Spleen (tissue), 11 donors: ENCODE measurements around the gene CUL7. TPM values are rescaled to one million over a fixed set of nuclear protein-coding genes. Genes with fewer than 3 reads are reported as not detected.

ENCODE experiments used
- DNase-seq: peaks from one replicate; pipeline ENCODE4 v3.0.0-alpha.2; 2020
- H3K27ac ChIP-seq, 8 donors: fragments of 200-600 bp; sonication (generic) in 7 of 8; 1 replicate in 4 of 8; 2 replicates in 4 of 8; pipeline versions ENCODE4 v1.5.0 to v1.8.0; 2016 to 2021; ENCODE audit warnings: inconsistent platforms in 4 of 8, mild to moderate bottlenecking in 4 of 8, moderate library complexity in 1 of 8
- H3K27me3 ChIP-seq, 7 donors: fragments of 200-600 bp; sonication (generic) in 6 of 7; replicated peaks in 1 of 7; 1 replicate in 4 of 7; 2 replicates in 3 of 7; pipeline versions ENCODE4 v1.5.0 to v1.8.0; 2016 to 2021; ENCODE audit warnings: inconsistent platforms in 3 of 7, mild to moderate bottlenecking in 1 of 7
- H3K36me3 ChIP-seq, 6 donors: fragments of 200-600 bp; sonication (generic) in 5 of 6; 1 replicate in 4 of 6; 2 replicates in 2 of 6; pipeline versions ENCODE4 v1.5.0 to v1.8.0; 2016 to 2021; ENCODE audit warnings: inconsistent platforms in 2 of 6
- H3K4me1 ChIP-seq, 6 donors: fragments of 200-600 bp; sonication (generic) in 5 of 6; 1 replicate in 3 of 6; 2 replicates in 3 of 6; pipeline versions ENCODE4 v1.5.0 to v1.8.0; 2016 to 2021; ENCODE audit warnings: inconsistent platforms in 3 of 6
- H3K4me3 ChIP-seq, 8 donors: fragments of 200-600 bp; sonication (generic) in 7 of 8; 1 replicate in 4 of 8; 2 replicates in 4 of 8; pipeline versions ENCODE4 v1.5.0 to v1.8.0; 2016 to 2021; ENCODE audit warnings: inconsistent platforms in 4 of 8, mild to moderate bottlenecking in 4 of 8, moderate library complexity in 2 of 8
- H3K9me3 ChIP-seq, 8 donors: fragments of 200-600 bp; sonication (generic) in 7 of 8; 1 replicate in 4 of 8; 2 replicates in 4 of 8; pipeline versions ENCODE4 v1.5.0 to v1.8.0; 2016 to 2021; ENCODE audit warnings: inconsistent platforms in 4 of 8
- CTCF ChIP-seq, 11 experiments: fragments of 200-600 bp in 7 of 11; fragments of 450-650 bp in 4 of 11; sonication (generic) in 4 of 11; IDR thresholded peaks in 8 of 11; conservative IDR thresholded peaks in 3 of 11; 1 replicate in 7 of 11; 2 replicates in 4 of 11; pipeline versions ENCODE4 v1.4.0 to v1.8.0; 2016 to 2021; ENCODE audit warnings: antibody characterized with exemption in 11 of 11, inconsistent platforms in 4 of 11, mild to moderate bottlenecking in 1 of 11
- POLR2A ChIP-seq, 3 donors: fragments of 450-650 bp; IDR thresholded peaks; one replicate each; pipeline ENCODE4 v1.5.1; 2017; ENCODE audit warnings: antibody characterized with exemption in 3 of 3, mild to moderate bottlenecking in 1 of 3
- POLR2AphosphoS5 ChIP-seq, 3 donors: sonication (generic); formaldehyde crosslinking; IDR thresholded peaks; one replicate each; pipeline ENCODE4 v1.5.1; 2017; ENCODE audit warnings: antibody characterized with exemption in 3 of 3
- WGBS, 5 donors: extraction: QIAGEN DNeasy Blood & Tissue Kit in 3 of 5; methylation state at CpG; one replicate each; pipeline versions ENCODE4 v1.1.5 to v1.1.7; 2013 to 2018; 5-methylcytosine and 5-hydroxymethylcytosine counted together
- intact Hi-C: fragments of 100-400 bp; cut with DNase I; formaldehyde crosslinking; loops from one replicate; pipeline ENCODE4 v1.15.0; 2023; ENCODE audit warnings: low total_unique reads
- polyA plus RNA-seq, 3 donors: library from polyadenylated mRNA; stranded (reverse); fragments of 200-250 nt; gene quantifications; one replicate each; pipeline ENCODE4 v1.2.1, GENCODE V29; 2013
- total RNA-seq, 7 donors: library from RNA; depleted of rRNA in 3 of 7; stranded (reverse); fragments of >200 nt in 3 of 7; fragmentation: NEBNext Ultra II Directional in 4 of 7; extraction: Animal tissue kit (Norgen Biotek cat#: 25700) in 4 of 7; gene quantifications; one replicate each; pipeline versions ENCODE4 v1.1.0 to v1.2.1, GENCODE V29; 2016 to 2021
- donor health status: healthy with polysubstance abuse.
- donor health status: DM: no; HTN: no; CAD: no; lungs with moderate emphysema.
- donor health status: DM: no; HTN: no; CAD: no.
- donor health status: Bipolar disorder and iron deficiency.
- donor health status: healthy.
- donor health status: DM: no; HTN: no; CAD: no.
- donor health status: DM: yes; HTN: yes; CAD: no.

Gene CUL7
- total and polyA plus RNA-seq, 10 donors = 3.6 to 23.1 (median 13.7) TPM

GRCh38 chr6:43019152-43019551 lies 34.5 kb downstream of the CUL7 start:
- intact Hi-C loops = no loop called here
- H3K4me3 ChIP-seq = no peak overlapping the region
- TF ChIP-seq CTCF (IDR thresholded peaks at IDR 0.05 in 8 of 11, conservative IDR thresholded peaks at IDR 0.05 in 3 of 11) = no peak
- no peak for TF ChIP-seq POLR2AphosphoS5 (IDR thresholded peaks at IDR 0.05)
- no peak for TF ChIP-seq POLR2A (IDR thresholded peaks at IDR 0.05)
- H3K9me3 ChIP-seq = no peaks in the 10 kb centered on the region
- 93 to 98% (median 93%) methylated on average over 2 of the region's 2 CpGs for WGBS, 5 donors
- H3K4me1 ChIP-seq = peaks cover 40 to 77% (median 62%) of the 10 kb centered on the region in 6 donors
- no peak overlapping the region for H3K27ac ChIP-seq
- peaks cover 0 to 63% (median 28%) of the 10 kb centered on the region in 6 donors for H3K36me3 ChIP-seq
- no peaks in the 10 kb centered on the region for H3K27me3 ChIP-seq
- DNase-seq = no peak

GRCh38 chr6:43016943-43017334 lies 36.7 kb downstream of the CUL7 start:
- intact Hi-C loops = no loop called here
- Histone ChIP-seq H3K36me3 (peaks cover 0 to 58% (median 32%) of the 10 kb centered on the region in 6 donors), H3K9me3 (no peaks in the 10 kb centered on the region), H3K4me1 (peaks cover 43 to 71% (median 56%) of the 10 kb centered on the region in 6 donors), H3K27me3 (no peaks in the 10 kb centered on the region), H3K4me3 (no peak overlapping the region), H3K27ac (peak overlapping the region in 3 of 8 donors; percentile 9 to 90 (median 27))
- 79 to 96% (median 93%) methylated on average over 12 of the region's 12 CpGs for WGBS, 5 donors
- peak; percentile 75 for DNase-seq
- TF ChIP-seq CTCF (IDR thresholded peaks at IDR 0.05 in 8 of 11, conservative IDR thresholded peaks at IDR 0.05 in 3 of 11) = no peak
- TF ChIP-seq POLR2AphosphoS5 (IDR thresholded peaks at IDR 0.05) = no peak

GRCh38 chr6:43016176-43016942 lies 37.3 kb downstream of the CUL7 start:
- no peaks in the 10 kb centered on the region for H3K27me3 ChIP-seq
- 73 to 80% (median 77%) methylated on average over 5 to 7 of the region's 7 CpGs for WGBS, 5 donors

More at GRCh38 chr6:43016176-43016942, 37.3 kb downstream of the CUL7 start:
- H3K9me3 ChIP-seq = no peaks in the 10 kb centered on the region
- TF ChIP-seq POLR2A (IDR thresholded peaks at IDR 0.05) = no peak
- TF ChIP-seq CTCF (IDR thresholded peaks at IDR 0.05 in 8 of 11, conservative IDR thresholded peaks at IDR 0.05 in 3 of 11) = no peak
- TF ChIP-seq POLR2AphosphoS5 (IDR thresholded peaks at IDR 0.05) = no peak
- H3K4me3 ChIP-seq = peak overlapping the region in 1 of 8 donors; percentile 35
- H3K4me1 ChIP-seq = peaks cover 43 to 76% (median 59%) of the 10 kb centered on the region in 6 donors
- H3K27ac ChIP-seq = peak overlapping the region in 3 of 8 donors; percentile 26 to 90 (median 27)
- H3K36me3 ChIP-seq = peaks cover 0 to 63% (median 37%) of the 10 kb centered on the region in 6 donors
- intact Hi-C loops = no loop called here
- no peak for DNase-seq
